ENCODE measurements around the gene PVALEF.

Gene PVALEF

GRCh38 chr17:81230043-81230820 lies 64.9 kb downstream of the PVALEF start:
- no peak overlapping the region for H3K4me3 ChIP-seq (ENCODE audit: low read length)
- no peak for DNase-seq (ENCODE audit: low read depth)
- peak; percentile 42 for TF ChIP-seq CTCF (IDR thresholded peaks at IDR 0.05; ENCODE audit: insufficient read depth, low read depth, low read length, missing control alignments)

- DNase-seq (ENCODE audit: low read depth) = no peak
- TF ChIP-seq CTCF (IDR thresholded peaks at IDR 0.05; ENCODE audit: insufficient read depth, low read depth, low read length, missing control alignments) = no peak
- no peak overlapping the region for H3K4me3 ChIP-seq (ENCODE audit: low read length)
These were observed 65.9 kb downstream of the PVALEF start for GRCh38 chr17:81231121-81231645.

GRCh38 chr17:81231766-81232581 lies 66.7 kb downstream of the PVALEF start:
- no peak for DNase-seq (ENCODE audit: low read depth)
- no peak overlapping the region for H3K4me3 ChIP-seq (ENCODE audit: low read length)
- no peak for TF ChIP-seq CTCF (IDR thresholded peaks at IDR 0.05; ENCODE audit: insufficient read depth, low read depth, low read length, missing control alignments)

All from epithelial cell of esophagus (primary cell).